SK-N-SH (cell line): ENCODE measurements around the gene GCC1. TPM values are rescaled to one million over a fixed set of nuclear protein-coding genes. Genes with fewer than 3 reads are reported as not detected.

Source experiments
- CTCF ChIA-PET: fragments of 300-600, 350-600 bp; formaldehyde crosslinking; extraction: SDS; loops from one replicate; lab custom pipeline; 2021; lab: Yijun Ruan, JAX
- POLR2A ChIA-PET: fragments of 350-600 bp; sonication (Branson Sonifier 250); formaldehyde crosslinking; extraction: SDS; loops from one replicate; lab custom pipeline; 2020; ENCODE audit warnings: antibody characterized with exemption, inconsistent platforms; lab: Yijun Ruan, JAX
- DNase-seq: peaks from one replicate; pipeline ENCODE4 v3.0.0; 2012
- H2AFZ ChIP-seq: fragments of 200-600 bp; sonication (generic); 2 replicates; pipeline ENCODE4 v1.8.1; 2016; ENCODE audit warnings: antibody characterized with exemption, mild to moderate bottlenecking, low read depth
- H3F3A ChIP-seq: fragments of 200-600 bp; sonication (generic); replicated peaks from 2 replicates; pipeline ENCODE3; 2016; ENCODE audit warnings: antibody characterized with exemption, mild to moderate bottlenecking; ENCODE audit not compliant: insufficient read depth
- H3K27ac ChIP-seq, 2 experiments: fragments of 200-500 bp in 1 of 2; fragments of 200-600 bp in 1 of 2; sonication (Bioruptor generic) in 1 of 2; sonication (generic), shearing (Covaris generic) in 1 of 2; 2 replicates each; pipeline versions ENCODE4 v1.5.1 to v1.6.1; 2014 to 2016; ENCODE audit warnings: low read depth in 2 of 2, inconsistent platforms in 1 of 2, low read length in 1 of 2, mild to moderate bottlenecking in 1 of 2, mixed read lengths in 1 of 2
- H3K27me3 ChIP-seq: fragments of 200-600 bp; sonication (generic), shearing (Covaris generic); 2 replicates; pipeline ENCODE4 v1.6.1; 2016; ENCODE audit warnings: mixed run types; ENCODE audit not compliant: insufficient read depth
- H3K36me3 ChIP-seq, 2 experiments: fragments of 200-500 bp in 1 of 2; fragments of 200-600 bp in 1 of 2; sonication (Bioruptor generic) in 1 of 2; sonication (generic) in 1 of 2; replicated peaks in 1 of 2; 2 replicates each; pipeline versions ENCODE3 to v1.5.1; 2014 to 2016; ENCODE audit warnings: low read length in 1 of 2, mild to moderate bottlenecking in 1 of 2; ENCODE audit not compliant: insufficient read depth in 2 of 2, control insufficient read depth in 1 of 2
- H3K4me1 ChIP-seq, 2 experiments: fragments of 200-500 bp in 1 of 2; fragments of 200-600 bp in 1 of 2; sonication (Bioruptor generic) in 1 of 2; sonication (generic), shearing (Covaris generic) in 1 of 2; 2 replicates each; pipeline versions ENCODE4 v1.5.1 to v1.6.1; 2014 to 2016; ENCODE audit warnings: low read depth in 1 of 2, low read length in 1 of 2, mixed run types in 1 of 2; ENCODE audit not compliant: insufficient read depth in 2 of 2, control insufficient read depth in 1 of 2
- H3K4me2 ChIP-seq: fragments of 200-600 bp; sonication (generic), shearing (Covaris generic); 2 replicates; pipeline ENCODE4 v1.6.1; 2017; ENCODE audit warnings: mixed run types
- H3K4me3 ChIP-seq, 2 experiments: fragments of 200-500 bp in 1 of 2; fragments of 200-600 bp in 1 of 2; sonication (Bioruptor generic) in 1 of 2; sonication (generic), shearing (Covaris generic) in 1 of 2; 2 replicates each; pipeline versions ENCODE4 v1.5.1 to v1.8.1; 2014 to 2016; ENCODE audit warnings: low read depth in 2 of 2, inconsistent platforms in 1 of 2, low read length in 1 of 2, mild to moderate bottlenecking in 1 of 2, mixed read lengths in 1 of 2, moderate library complexity in 1 of 2
- H3K79me2 ChIP-seq: fragments of 200-600 bp; sonication (generic); 2 replicates; pipeline ENCODE4 v1.8.1; 2017; ENCODE audit warnings: mild to moderate bottlenecking; ENCODE audit not compliant: insufficient read depth
- H3K9ac ChIP-seq: fragments of 200-600 bp; sonication (generic); 2 replicates; pipeline ENCODE4 v1.6.1; 2017; ENCODE audit warnings: mixed run types
- H3K9me2 ChIP-seq: fragments of 200-600 bp; sonication (generic); 2 replicates; pipeline ENCODE4 v1.6.1; 2017; ENCODE audit warnings: mixed run types
- H3K9me3 ChIP-seq: fragments of 200-600 bp; sonication (generic); 2 replicates; pipeline ENCODE4 v1.6.1; 2017; ENCODE audit warnings: mixed run types, mild to moderate bottlenecking, moderate library complexity
- H4K20me1 ChIP-seq: fragments of 200-600 bp; sonication (generic); 2 replicates; pipeline ENCODE4 v1.6.1; 2017; ENCODE audit warnings: mild to moderate bottlenecking, mixed run types; ENCODE audit not compliant: insufficient read depth
- CHD2 ChIP-seq: fragments of 150-350 bp; IDR thresholded peaks from 2 replicates; pipeline ENCODE4 v1.6.1; 2018; ENCODE audit warnings: low read length; ENCODE audit not compliant: partially characterized antibody
- FOSL2 ChIP-seq: IDR thresholded peaks from 2 replicates; pipeline ENCODE4 v1.4.0; 2012; ENCODE audit warnings: low read depth, mild to moderate bottlenecking, moderate library complexity, borderline replicate concordance
- JUND ChIP-seq: IDR thresholded peaks from 2 replicates; pipeline ENCODE4 v1.4.0; 2012
- MXI1 ChIP-seq: IDR thresholded peaks from 2 replicates; pipeline ENCODE4 v1.6.1; 2012; ENCODE audit warnings: mild to moderate bottlenecking, low read depth, low read length, improper control_type of control experiment
- RAD21 ChIP-seq: IDR thresholded peaks from 2 replicates; pipeline ENCODE4 v1.6.1; 2012; ENCODE audit warnings: mild to moderate bottlenecking, low read length
- RFX5 ChIP-seq: IDR thresholded peaks from 2 replicates; pipeline ENCODE4 v1.6.1; 2012; ENCODE audit warnings: mild to moderate bottlenecking, improper control_type of control experiment, low read length
- RXRA ChIP-seq: IDR thresholded peaks from 2 replicates; pipeline ENCODE4 v1.4.0; 2012; ENCODE audit warnings: low read depth, mild to moderate bottlenecking, borderline replicate concordance
- SMC3 ChIP-seq: IDR thresholded peaks from 2 replicates; pipeline ENCODE4 v1.6.1; 2012; ENCODE audit warnings: low read depth, low read length, improper control_type of control experiment
- TEAD4 ChIP-seq: IDR thresholded peaks from 2 replicates; pipeline ENCODE4 v1.4.0; 2012; ENCODE audit warnings: mild to moderate bottlenecking, borderline replicate concordance; ENCODE audit not compliant: insufficient read depth
- YY1 ChIP-seq: IDR thresholded peaks from 2 replicates; pipeline ENCODE4 v1.4.0; 2012; ENCODE audit warnings: low read depth, mild to moderate bottlenecking
- WGBS: methylation state at CpG from one replicate; pipeline ENCODE4 v1.1.6; 2017; ENCODE audit warnings: low lambda C conversion rate; 5-methylcytosine and 5-hydroxymethylcytosine counted together
- polyA plus RNA-seq, 3 experiments: library from polyadenylated mRNA; depleted of rRNA; stranded (reverse); fragments of >200 nt; gene quantifications; 2 replicates each; pipeline ENCODE4 v1.2.3, GENCODE V29; 2012
- TF ChIP-seq, protein P1 (sequence below): fragments of 150-350 bp; IDR thresholded peaks from 2 replicates; pipeline ENCODE4 v1.6.1; 2016; ENCODE audit warnings: mild to moderate bottlenecking, low read depth, low read length
- TF ChIP-seq, protein P2 (sequence below): IDR thresholded peaks from 2 replicates; pipeline ENCODE4 v1.6.1; 2012; ENCODE audit warnings: mild to moderate bottlenecking, low read depth, low read length, moderate library complexity
- TF ChIP-seq, protein P3 (sequence below): IDR thresholded peaks from 2 replicates; pipeline ENCODE4 v1.4.0; 2012; ENCODE audit warnings: low read depth, borderline replicate concordance
- TF ChIP-seq, protein P4 (sequence below): fragments of 150-350 bp; IDR thresholded peaks from 2 replicates; pipeline ENCODE4 v1.6.1; 2017; ENCODE audit warnings: antibody characterized with exemption, low read length, low read depth, borderline replicate concordance
- TF ChIP-seq, protein P5 (sequence below): fragments of 200-600 bp; sonication (generic); IDR thresholded peaks from 2 replicates; pipeline ENCODE4 v1.6.1; 2017; ENCODE audit warnings: antibody characterized with exemption, mild to moderate bottlenecking, moderate library complexity

Gene GCC1
- polyA plus RNA-seq, 1 of the 3 experiments (the other 2 are of a cell fraction) = 8.4 TPM

DNA sequence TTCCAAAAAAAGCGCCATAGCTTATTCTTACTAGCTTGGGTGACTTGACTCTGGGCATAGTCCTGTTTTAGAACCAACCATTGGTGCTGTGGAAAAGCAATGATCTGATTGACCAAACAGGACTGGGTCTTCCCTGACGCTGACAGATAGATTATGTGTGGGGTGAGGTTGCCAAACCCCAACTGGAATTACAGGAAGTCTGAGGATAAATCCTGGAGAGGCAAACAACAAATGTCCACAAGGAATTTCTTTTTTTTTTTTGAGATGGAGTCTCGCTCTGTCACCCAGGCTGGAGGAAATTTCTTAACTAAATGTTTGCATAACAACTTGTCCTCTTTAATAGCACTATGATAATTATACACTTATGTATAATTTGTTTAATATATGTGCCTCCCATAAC, 19.2 kb downstream of the GCC1 start:
- Histone ChIP-seq H3K4me3 (no peak overlapping the region), H3K27ac (no peak overlapping the region)
- POLR2A ChIA-PET = no interaction called here

DNA sequence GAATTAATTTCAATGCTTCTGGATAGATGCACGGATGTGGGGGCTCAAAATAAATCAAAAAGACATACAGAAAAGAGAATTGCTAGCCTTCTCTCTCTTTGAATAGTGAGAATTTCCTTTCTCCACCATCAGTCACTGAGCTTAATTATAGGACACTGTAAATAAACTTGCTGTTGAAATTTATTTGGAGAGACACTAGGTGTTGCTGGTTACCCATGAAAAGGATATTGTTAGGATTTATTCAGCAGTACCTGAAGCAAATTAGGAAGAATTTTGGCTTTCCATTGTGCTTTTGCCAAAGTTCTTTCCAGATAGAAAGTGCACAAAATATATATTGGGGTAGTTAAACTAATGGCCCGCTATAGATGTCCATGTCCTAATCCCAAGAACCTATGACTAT, 27.6 kb downstream of the GCC1 start:
- POLR2A ChIA-PET = no interaction called here
- no peak for DNase-seq
- CTCF ChIA-PET = no interaction called here

More for the DNA sequence above, 19.2 kb downstream of the GCC1 start:
- WGBS = 54% methylated on average over 3 of the region's 3 CpGs
- H3K9ac ChIP-seq = no peak overlapping the region
- no peaks in the 10 kb centered on the region for H3K79me2 ChIP-seq
- CTCF ChIA-PET = interaction anchor here (0.8 to 1.0 kb wide), 2 partner anchors 16 to 62 kb away, joined by 3 to 5 read pairs; no protein-coding TSS in a partner anchor
- H4K20me1 ChIP-seq = no peaks in the 10 kb centered on the region
- H3K4me2 ChIP-seq = no peak overlapping the region
- no peaks in the 10 kb centered on the region for H3K27me3 ChIP-seq
- H3K9me3 ChIP-seq = no peaks in the 10 kb centered on the region
- no peaks in the 10 kb centered on the region for H3F3A ChIP-seq
- H2AFZ ChIP-seq = no peak overlapping the region
- DNase-seq = no peak
- no peaks in the 10 kb centered on the region for H3K4me1 ChIP-seq
- no peaks in the 10 kb centered on the region for H3K36me3 ChIP-seq
- TF ChIP-seq TEAD4 = no peak
- TF ChIP-seq JUND = no peak
- TF ChIP-seq CHD2 = no peak
- TF ChIP-seq SMC3 = no peak
- TF ChIP-seq RFX5 = no peak
- TF ChIP-seq RAD21 = no peak
- TF ChIP-seq, protein P1, sequence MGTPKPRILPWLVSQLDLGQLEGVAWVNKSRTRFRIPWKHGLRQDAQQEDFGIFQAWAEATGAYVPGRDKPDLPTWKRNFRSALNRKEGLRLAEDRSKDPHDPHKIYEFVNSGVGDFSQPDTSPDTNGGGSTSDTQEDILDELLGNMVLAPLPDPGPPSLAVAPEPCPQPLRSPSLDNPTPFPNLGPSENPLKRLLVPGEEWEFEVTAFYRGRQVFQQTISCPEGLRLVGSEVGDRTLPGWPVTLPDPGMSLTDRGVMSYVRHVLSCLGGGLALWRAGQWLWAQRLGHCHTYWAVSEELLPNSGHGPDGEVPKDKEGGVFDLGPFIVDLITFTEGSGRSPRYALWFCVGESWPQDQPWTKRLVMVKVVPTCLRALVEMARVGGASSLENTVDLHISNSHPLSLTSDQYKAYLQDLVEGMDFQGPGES = no peak
- TF ChIP-seq, protein P2, sequence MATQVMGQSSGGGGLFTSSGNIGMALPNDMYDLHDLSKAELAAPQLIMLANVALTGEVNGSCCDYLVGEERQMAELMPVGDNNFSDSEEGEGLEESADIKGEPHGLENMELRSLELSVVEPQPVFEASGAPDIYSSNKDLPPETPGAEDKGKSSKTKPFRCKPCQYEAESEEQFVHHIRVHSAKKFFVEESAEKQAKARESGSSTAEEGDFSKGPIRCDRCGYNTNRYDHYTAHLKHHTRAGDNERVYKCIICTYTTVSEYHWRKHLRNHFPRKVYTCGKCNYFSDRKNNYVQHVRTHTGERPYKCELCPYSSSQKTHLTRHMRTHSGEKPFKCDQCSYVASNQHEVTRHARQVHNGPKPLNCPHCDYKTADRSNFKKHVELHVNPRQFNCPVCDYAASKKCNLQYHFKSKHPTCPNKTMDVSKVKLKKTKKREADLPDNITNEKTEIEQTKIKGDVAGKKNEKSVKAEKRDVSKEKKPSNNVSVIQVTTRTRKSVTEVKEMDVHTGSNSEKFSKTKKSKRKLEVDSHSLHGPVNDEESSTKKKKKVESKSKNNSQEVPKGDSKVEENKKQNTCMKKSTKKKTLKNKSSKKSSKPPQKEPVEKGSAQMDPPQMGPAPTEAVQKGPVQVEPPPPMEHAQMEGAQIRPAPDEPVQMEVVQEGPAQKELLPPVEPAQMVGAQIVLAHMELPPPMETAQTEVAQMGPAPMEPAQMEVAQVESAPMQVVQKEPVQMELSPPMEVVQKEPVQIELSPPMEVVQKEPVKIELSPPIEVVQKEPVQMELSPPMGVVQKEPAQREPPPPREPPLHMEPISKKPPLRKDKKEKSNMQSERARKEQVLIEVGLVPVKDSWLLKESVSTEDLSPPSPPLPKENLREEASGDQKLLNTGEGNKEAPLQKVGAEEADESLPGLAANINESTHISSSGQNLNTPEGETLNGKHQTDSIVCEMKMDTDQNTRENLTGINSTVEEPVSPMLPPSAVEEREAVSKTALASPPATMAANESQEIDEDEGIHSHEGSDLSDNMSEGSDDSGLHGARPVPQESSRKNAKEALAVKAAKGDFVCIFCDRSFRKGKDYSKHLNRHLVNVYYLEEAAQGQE = no peak
- TF ChIP-seq, protein P3, sequence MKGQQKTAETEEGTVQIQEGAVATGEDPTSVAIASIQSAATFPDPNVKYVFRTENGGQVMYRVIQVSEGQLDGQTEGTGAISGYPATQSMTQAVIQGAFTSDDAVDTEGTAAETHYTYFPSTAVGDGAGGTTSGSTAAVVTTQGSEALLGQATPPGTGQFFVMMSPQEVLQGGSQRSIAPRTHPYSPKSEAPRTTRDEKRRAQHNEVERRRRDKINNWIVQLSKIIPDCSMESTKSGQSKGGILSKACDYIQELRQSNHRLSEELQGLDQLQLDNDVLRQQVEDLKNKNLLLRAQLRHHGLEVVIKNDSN = no peak
- TF ChIP-seq YY1 = no peak
- TF ChIP-seq FOSL2 = no peak
- no peak for TF ChIP-seq MXI1
- no peak for TF ChIP-seq RXRA
- H3K9me2 ChIP-seq = no peaks in the 10 kb centered on the region

More for the DNA sequence above, 27.6 kb downstream of the GCC1 start:
- 35% methylated on average over 2 of the region's 2 CpGs for WGBS
- Histone ChIP-seq H4K20me1 (no peaks in the 10 kb centered on the region), H3K9ac (no peak overlapping the region), H3K27me3 (no peaks in the 10 kb centered on the region), H3K79me2 (no peaks in the 10 kb centered on the region), H3K36me3 (no peaks in the 10 kb centered on the region), H3K4me2 (no peak overlapping the region), H3F3A (no peaks in the 10 kb centered on the region), H2AFZ (no peak overlapping the region), H3K4me3 (no peak overlapping the region), H3K9me2 (no peaks in the 10 kb centered on the region), H3K27ac (no peak overlapping the region), H3K9me3 (no peaks in the 10 kb centered on the region), H3K4me1 (no peaks in the 10 kb centered on the region)
- TF ChIP-seq, protein P4, sequence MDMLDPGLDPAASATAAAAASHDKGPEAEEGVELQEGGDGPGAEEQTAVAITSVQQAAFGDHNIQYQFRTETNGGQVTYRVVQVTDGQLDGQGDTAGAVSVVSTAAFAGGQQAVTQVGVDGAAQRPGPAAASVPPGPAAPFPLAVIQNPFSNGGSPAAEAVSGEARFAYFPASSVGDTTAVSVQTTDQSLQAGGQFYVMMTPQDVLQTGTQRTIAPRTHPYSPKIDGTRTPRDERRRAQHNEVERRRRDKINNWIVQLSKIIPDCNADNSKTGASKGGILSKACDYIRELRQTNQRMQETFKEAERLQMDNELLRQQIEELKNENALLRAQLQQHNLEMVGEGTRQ = no peak
- TF ChIP-seq, protein P5, sequence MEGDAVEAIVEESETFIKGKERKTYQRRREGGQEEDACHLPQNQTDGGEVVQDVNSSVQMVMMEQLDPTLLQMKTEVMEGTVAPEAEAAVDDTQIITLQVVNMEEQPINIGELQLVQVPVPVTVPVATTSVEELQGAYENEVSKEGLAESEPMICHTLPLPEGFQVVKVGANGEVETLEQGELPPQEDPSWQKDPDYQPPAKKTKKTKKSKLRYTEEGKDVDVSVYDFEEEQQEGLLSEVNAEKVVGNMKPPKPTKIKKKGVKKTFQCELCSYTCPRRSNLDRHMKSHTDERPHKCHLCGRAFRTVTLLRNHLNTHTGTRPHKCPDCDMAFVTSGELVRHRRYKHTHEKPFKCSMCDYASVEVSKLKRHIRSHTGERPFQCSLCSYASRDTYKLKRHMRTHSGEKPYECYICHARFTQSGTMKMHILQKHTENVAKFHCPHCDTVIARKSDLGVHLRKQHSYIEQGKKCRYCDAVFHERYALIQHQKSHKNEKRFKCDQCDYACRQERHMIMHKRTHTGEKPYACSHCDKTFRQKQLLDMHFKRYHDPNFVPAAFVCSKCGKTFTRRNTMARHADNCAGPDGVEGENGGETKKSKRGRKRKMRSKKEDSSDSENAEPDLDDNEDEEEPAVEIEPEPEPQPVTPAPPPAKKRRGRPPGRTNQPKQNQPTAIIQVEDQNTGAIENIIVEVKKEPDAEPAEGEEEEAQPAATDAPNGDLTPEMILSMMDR = peak; percentile 31
- TF ChIP-seq RAD21 = peak; percentile 42
